ENCODE data around the gene LIFR. TPM values are rescaled to one million over a fixed set of nuclear protein-coding genes. Genes with fewer than 3 reads are reported as not detected.

The LIFR gene
- total and polyA plus RNA-seq, 2 donors (not counting 1 experiment from before 2014, with no cell fraction given): 43.6 to 65.1 TPM

GRCh38 chr5:38473008-38473407, 83.4 kb downstream of the LIFR start:
- Histone ChIP-seq H3K79me2 (ENCODE audit: control insufficient read depth, insufficient read depth, low read length) (no peaks in the 10 kb centered on the region), H3K36me3 (ENCODE audit: control insufficient read depth, insufficient read depth, low read length) (no peaks in the 10 kb centered on the region), H3K4me1 (ENCODE audit: control insufficient read depth, extremely low read depth, insufficient read depth, low read length) (peaks cover 11% of the 10 kb centered on the region), H3K27me3 (ENCODE audit: control insufficient read depth, insufficient read depth, low read length) (no peaks in the 10 kb centered on the region), H2AFZ (ENCODE audit: low read length) (no peak overlapping the region), H3K27ac (ENCODE audit: insufficient read depth, low read length) (no peak overlapping the region), H3K4me2 (ENCODE audit: extremely low read depth, insufficient read depth, low read length) (no peak overlapping the region), H3K9me3 (ENCODE audit: control insufficient read depth, insufficient read depth, low read depth, low read length) (no peaks in the 10 kb centered on the region), H3K4me3 (replicated peaks in 1 of 4; ENCODE audit: control extremely low read depth in 1 of 4, insufficient read depth in 1 of 4, low read depth in 3 of 4, low read length in 4 of 4) (no peak overlapping the region), H4K20me1 (ENCODE audit: control insufficient read depth, extremely low read depth, insufficient read depth, low read length) (no peaks in the 10 kb centered on the region), H3K9ac (ENCODE audit: insufficient read depth, low read length) (no peak overlapping the region)
- TF ChIP-seq CTCF (conservative IDR thresholded peaks at IDR 0.05 in 1 of 2, IDR thresholded peaks at IDR 0.05 in 1 of 2; ENCODE audit: low read depth in 1 of 2, low read length in 2 of 2): no peak
- no peak for DNase-seq (ENCODE audit: low read depth in 2 of 2)

- H3K36me3 ChIP-seq (ENCODE audit: control insufficient read depth, insufficient read depth, low read length): no peaks in the 10 kb centered on the region
These were observed 83.9 kb downstream of the LIFR start for GRCh38 chr5:38472541-38472940.

GRCh38 chr5:38471709-38472108, 84.7 kb downstream of the LIFR start:
- no peak overlapping the region for H3K4me3 ChIP-seq (replicated peaks in 1 of 4; ENCODE audit: control extremely low read depth in 1 of 4, insufficient read depth in 1 of 4, low read depth in 3 of 4, low read length in 4 of 4)
- H3K9ac ChIP-seq (ENCODE audit: insufficient read depth, low read length): no peak overlapping the region
- H4K20me1 ChIP-seq (ENCODE audit: control insufficient read depth, extremely low read depth, insufficient read depth, low read length): no peaks in the 10 kb centered on the region
- H3K4me2 ChIP-seq (ENCODE audit: extremely low read depth, insufficient read depth, low read length): no peak overlapping the region
- no peaks in the 10 kb centered on the region for H3K27me3 ChIP-seq (ENCODE audit: control insufficient read depth, insufficient read depth, low read length)
- TF ChIP-seq EZH2 (IDR thresholded peaks at IDR 0.05; ENCODE audit: low read length, missing control alignments): no peak
- no peak for TF ChIP-seq CTCF (conservative IDR thresholded peaks at IDR 0.05 in 1 of 2, IDR thresholded peaks at IDR 0.05 in 1 of 2; ENCODE audit: low read depth in 1 of 2, low read length in 2 of 2)
- H3K27ac ChIP-seq (ENCODE audit: insufficient read depth, low read length): no peak overlapping the region
- DNase-seq (ENCODE audit: low read depth in 2 of 2): no peak
- H3K36me3 ChIP-seq (ENCODE audit: control insufficient read depth, insufficient read depth, low read length): no peaks in the 10 kb centered on the region
- H3K79me2 ChIP-seq (ENCODE audit: control insufficient read depth, insufficient read depth, low read length): no peaks in the 10 kb centered on the region
- H3K9me3 ChIP-seq (ENCODE audit: control insufficient read depth, insufficient read depth, low read depth, low read length): no peaks in the 10 kb centered on the region
- H3K4me1 ChIP-seq (ENCODE audit: control insufficient read depth, extremely low read depth, insufficient read depth, low read length): peaks cover 23% of the 10 kb centered on the region
- H2AFZ ChIP-seq (ENCODE audit: low read length): no peak overlapping the region

More at GRCh38 chr5:38472541-38472940, 83.9 kb downstream of the LIFR start:
- Histone ChIP-seq H3K79me2 (ENCODE audit: control insufficient read depth, insufficient read depth, low read length) (no peaks in the 10 kb centered on the region), H3K9me3 (ENCODE audit: control insufficient read depth, insufficient read depth, low read depth, low read length) (no peaks in the 10 kb centered on the region), H3K4me3 (replicated peaks in 1 of 4; ENCODE audit: control extremely low read depth in 1 of 4, insufficient read depth in 1 of 4, low read depth in 3 of 4, low read length in 4 of 4) (no peak overlapping the region), H2AFZ (ENCODE audit: low read length) (no peak overlapping the region), H3K27ac (ENCODE audit: insufficient read depth, low read length) (no peak overlapping the region), H3K9ac (ENCODE audit: insufficient read depth, low read length) (no peak overlapping the region), H3K27me3 (ENCODE audit: control insufficient read depth, insufficient read depth, low read length) (no peaks in the 10 kb centered on the region), H3K4me1 (ENCODE audit: control insufficient read depth, extremely low read depth, insufficient read depth, low read length) (peaks cover 15% of the 10 kb centered on the region), H4K20me1 (ENCODE audit: control insufficient read depth, extremely low read depth, insufficient read depth, low read length) (no peaks in the 10 kb centered on the region), H3K4me2 (ENCODE audit: extremely low read depth, insufficient read depth, low read length) (no peak overlapping the region)
- TF ChIP-seq CTCF (conservative IDR thresholded peaks at IDR 0.05 in 1 of 2, IDR thresholded peaks at IDR 0.05 in 1 of 2; ENCODE audit: low read depth in 1 of 2, low read length in 2 of 2): no peak
- no peak for TF ChIP-seq EZH2 (IDR thresholded peaks at IDR 0.05; ENCODE audit: low read length, missing control alignments)
- no peak for DNase-seq (ENCODE audit: low read depth in 2 of 2)
